Right kidney (tissue), 1 donor: Measurements from ENCODE around the gene VWA8.
"Not testable (repeated sequence)": the region's sequence is repeated elsewhere in the genome, so short reads cannot be mapped to it uniquely, and the experiment has no call there.

Source experiments
- DNase-seq: peaks from one replicate; pipeline ENCODE4 v3.0.0-alpha.2; 2016

Gene VWA8

GRCh38 chr13:41966671-41967070 lies 5.8 kb upstream of the VWA8 start:
- DNase-seq: no peak

GRCh38 chr13:41962994-41963393 lies 2.1 kb upstream of the VWA8 start:
- DNase-seq: no peak

GRCh38 chr13:41961466-41961760 lies 504 bp upstream of the VWA8 start:
- no peak for DNase-seq

- no peak for DNase-seq
Observed at GRCh38 chr13:41960211-41960636, 685 bp downstream of the VWA8 start.

- DNase-seq: no peak
Observed at GRCh38 chr13:41956272-41956671, 4.6 kb downstream of the VWA8 start.

GRCh38 chr13:41955605-41956004 lies 5.3 kb downstream of the VWA8 start:
- DNase-seq: no peak

GRCh38 chr13:41954226-41954625 lies 6.7 kb downstream of the VWA8 start:
- no peak for DNase-seq

GRCh38 chr13:41952749-41953148 lies 8.2 kb downstream of the VWA8 start:
- DNase-seq: no peak

- not testable (repeated sequence) for DNase-seq
Observed at GRCh38 chr13:41949104-41949503, 11.8 kb downstream of the VWA8 start.

GRCh38 chr13:41945926-41946325 lies 15.0 kb downstream of the VWA8 start:
- no peak for DNase-seq

GRCh38 chr13:41944635-41945397 lies 16.1 kb downstream of the VWA8 start:
- DNase-seq: no peak

- no peak for DNase-seq
Observed at GRCh38 chr13:41944229-41944628, 16.7 kb downstream of the VWA8 start.

- no peak for DNase-seq
Observed at GRCh38 chr13:41942462-41943094, 18.3 kb downstream of the VWA8 start.

GRCh38 chr13:41941174-41941573 lies 19.7 kb downstream of the VWA8 start:
- no peak for DNase-seq

- DNase-seq: no peak
Observed at GRCh38 chr13:41939398-41939797, 21.5 kb downstream of the VWA8 start.

GRCh38 chr13:41938918-41939317 lies 22.0 kb downstream of the VWA8 start:
- DNase-seq: no peak

- DNase-seq: no peak
Observed at GRCh38 chr13:41937388-41937787, 23.5 kb downstream of the VWA8 start.

- no peak for DNase-seq
Observed at GRCh38 chr13:41935501-41935900, 25.4 kb downstream of the VWA8 start.

- DNase-seq: no peak
Observed at GRCh38 chr13:41934994-41935393, 25.9 kb downstream of the VWA8 start.

- no peak for DNase-seq
Observed at GRCh38 chr13:41934120-41934519, 26.8 kb downstream of the VWA8 start.

- no peak for DNase-seq
Observed at GRCh38 chr13:41931337-41931736, 29.6 kb downstream of the VWA8 start.

GRCh38 chr13:41930154-41930553 lies 30.8 kb downstream of the VWA8 start:
- no peak for DNase-seq

GRCh38 chr13:41928323-41928722 lies 32.6 kb downstream of the VWA8 start:
- DNase-seq: no peak

- no peak for DNase-seq
Observed at GRCh38 chr13:41925014-41925413, 35.9 kb downstream of the VWA8 start.
